ENCODE measurements around the gene DLK1.

The DLK1 gene

GRCh38 chr14:100765991-100766390 is 39.3 kb downstream of the DLK1 start:
- no peak for DNase-seq

- DNase-seq, result no peak
Measured at GRCh38 chr14:100767003-100767787, 40.5 kb downstream of the DLK1 start.

GRCh38 chr14:100767788-100768536 is 41.3 kb downstream of the DLK1 start:
- no peak for DNase-seq

- no peak for DNase-seq
Measured at GRCh38 chr14:100769035-100769939, 42.6 kb downstream of the DLK1 start.

GRCh38 chr14:100770046-100770445 is 43.4 kb downstream of the DLK1 start:
- DNase-seq, result no peak

- DNase-seq, result no peak
Measured at GRCh38 chr14:100770605-100771120, 44.0 kb downstream of the DLK1 start.

GRCh38 chr14:100771121-100771800 is 44.6 kb downstream of the DLK1 start:
- no peak for DNase-seq

- DNase-seq, result no peak
Measured at GRCh38 chr14:100772607-100773165, 46.0 kb downstream of the DLK1 start.

- DNase-seq, result no peak
Measured at GRCh38 chr14:100773331-100774163, 46.9 kb downstream of the DLK1 start.

- DNase-seq, result no peak
Measured at GRCh38 chr14:100774164-100774537, 47.5 kb downstream of the DLK1 start.

- DNase-seq, result no peak
Measured at GRCh38 chr14:100775351-100775830, 48.7 kb downstream of the DLK1 start.

- DNase-seq, result no peak
Measured at GRCh38 chr14:100775831-100776591, 49.3 kb downstream of the DLK1 start.

GRCh38 chr14:100776681-100777365 is 50.1 kb downstream of the DLK1 start:
- no peak for DNase-seq

GRCh38 chr14:100777366-100777817 is 50.7 kb downstream of the DLK1 start:
- DNase-seq, result no peak

GRCh38 chr14:100777818-100778525 is 51.3 kb downstream of the DLK1 start:
- no peak for DNase-seq

- no peak for DNase-seq
Measured at GRCh38 chr14:100778526-100778882, 51.8 kb downstream of the DLK1 start.

- DNase-seq, result no peak
Measured at GRCh38 chr14:100778951-100779690, 52.4 kb downstream of the DLK1 start.

- DNase-seq, result no peak
Measured at GRCh38 chr14:100779691-100780080, 53.0 kb downstream of the DLK1 start.
